Duodenal mucosa (tissue), 2 donors: Measurements from ENCODE around the gene CDC14A.
"Not testable (repeated sequence)": the region's sequence is repeated elsewhere in the genome, so short reads cannot be mapped to it uniquely, and the experiment has no call there.

ENCODE experiments used
- H3K27ac ChIP-seq: one replicate; pipeline ENCODE4 v1.7.0; 2013; ENCODE audit warnings: low read depth, low read length
- H3K27me3 ChIP-seq, 2 donors: one replicate each; pipeline ENCODE4 v1.7.0; 2013; ENCODE audit warnings: low read length in 2 of 2, control low read depth in 1 of 2; ENCODE audit not compliant: insufficient read depth in 2 of 2, control insufficient read depth in 1 of 2
- H3K36me3 ChIP-seq, 2 donors: one replicate each; pipeline ENCODE4 v1.7.0; 2013; ENCODE audit warnings: low read length in 2 of 2, control low read depth in 1 of 2; ENCODE audit not compliant: insufficient read depth in 2 of 2, control insufficient read depth in 1 of 2
- H3K4me1 ChIP-seq, 2 donors: one replicate each; pipeline ENCODE4 v1.7.0; 2013; ENCODE audit warnings: low read length in 2 of 2, control low read depth in 1 of 2; ENCODE audit not compliant: insufficient read depth in 2 of 2, control insufficient read depth in 1 of 2
- H3K4me3 ChIP-seq, 2 donors: one replicate each; pipeline ENCODE4 v1.7.0; 2013; ENCODE audit warnings: low read length in 2 of 2, low read depth in 1 of 2
- H3K9ac ChIP-seq, 2 donors: one replicate each; pipeline ENCODE4 v1.7.0; 2013; ENCODE audit warnings: low read length in 2 of 2, low read depth in 1 of 2
- H3K9me3 ChIP-seq, 2 donors: one replicate each; pipeline ENCODE4 v1.7.0; 2013; ENCODE audit warnings: low read length in 2 of 2, control low read depth in 1 of 2; ENCODE audit not compliant: control insufficient read depth in 1 of 2

CDC14A gene

GRCh38 chr1:100332331-100332730, 20.0 kb upstream of the CDC14A start:
- Histone ChIP-seq H3K4me3 (no peak overlapping the region), H3K27ac (no peak overlapping the region), H3K9ac (no peak overlapping the region), H3K36me3 (no peaks in the 10 kb centered on the region), H3K9me3 (no peaks in the 10 kb centered on the region), H3K27me3 (no peaks in the 10 kb centered on the region), H3K4me1 (no peaks in the 10 kb centered on the region)

GRCh38 chr1:100335436-100335835, 16.9 kb upstream of the CDC14A start:
- no peak overlapping the region for H3K27ac ChIP-seq
- no peaks in the 10 kb centered on the region for H3K36me3 ChIP-seq
- H3K4me3 ChIP-seq = no peak overlapping the region
- no peaks in the 10 kb centered on the region for H3K27me3 ChIP-seq
- H3K9ac ChIP-seq = no peak overlapping the region
- H3K4me1 ChIP-seq = no peaks in the 10 kb centered on the region
- no peaks in the 10 kb centered on the region for H3K9me3 ChIP-seq

- not testable (repeated sequence) for H3K4me1 ChIP-seq, H3K9me3 ChIP-seq, H3K27me3 ChIP-seq, H3K36me3 ChIP-seq, H3K9ac ChIP-seq, H3K4me3 ChIP-seq, H3K27ac ChIP-seq
Measured at GRCh38 chr1:100337878-100338277, 14.4 kb upstream of the CDC14A start.

GRCh38 chr1:100339735-100340134, 12.6 kb upstream of the CDC14A start:
- not testable (repeated sequence) for H3K4me1 ChIP-seq, H3K27me3 ChIP-seq, H3K4me3 ChIP-seq, H3K9ac ChIP-seq, H3K9me3 ChIP-seq, H3K36me3 ChIP-seq, H3K27ac ChIP-seq

GRCh38 chr1:100340494-100340893, 11.8 kb upstream of the CDC14A start:
- H3K27ac ChIP-seq = no peak overlapping the region
- H3K4me3 ChIP-seq = no peak overlapping the region
- H3K9me3 ChIP-seq = no peaks in the 10 kb centered on the region
- no peak overlapping the region for H3K9ac ChIP-seq
- peaks cover 0 to 4% of the 10 kb centered on the region in 2 donors for H3K4me1 ChIP-seq
- no peaks in the 10 kb centered on the region for H3K27me3 ChIP-seq
- no peaks in the 10 kb centered on the region for H3K36me3 ChIP-seq

GRCh38 chr1:100342348-100342747, 10.0 kb upstream of the CDC14A start:
- H3K4me3 ChIP-seq = no peak overlapping the region
- H3K36me3 ChIP-seq = no peaks in the 10 kb centered on the region
- no peaks in the 10 kb centered on the region for H3K9me3 ChIP-seq
- no peak overlapping the region for H3K9ac ChIP-seq
- H3K4me1 ChIP-seq = peaks cover 0 to 4% of the 10 kb centered on the region in 2 donors
- no peaks in the 10 kb centered on the region for H3K27me3 ChIP-seq
- no peak overlapping the region for H3K27ac ChIP-seq

- Histone ChIP-seq H3K9me3 (no peaks in the 10 kb centered on the region), H3K9ac (no peak overlapping the region), H3K4me1 (peaks cover 0 to 4% of the 10 kb centered on the region in 2 donors), H3K4me3 (no peak overlapping the region), H3K27ac (no peak overlapping the region), H3K36me3 (no peaks in the 10 kb centered on the region), H3K27me3 (no peaks in the 10 kb centered on the region)
Measured at GRCh38 chr1:100343897-100344296, 8.4 kb upstream of the CDC14A start.

GRCh38 chr1:100344774-100345173, 7.5 kb upstream of the CDC14A start:
- H3K4me3 ChIP-seq = no peak overlapping the region
- no peaks in the 10 kb centered on the region for H3K9me3 ChIP-seq
- H3K27ac ChIP-seq = no peak overlapping the region
- peaks cover 4% of the 10 kb centered on the region in 2 donors for H3K4me1 ChIP-seq
- H3K36me3 ChIP-seq = no peaks in the 10 kb centered on the region
- no peaks in the 10 kb centered on the region for H3K27me3 ChIP-seq
- no peak overlapping the region for H3K9ac ChIP-seq

- H3K4me1 ChIP-seq = peaks cover 9% of the 10 kb centered on the region in 2 donors
Measured at GRCh38 chr1:100346387-100346786, 5.9 kb upstream of the CDC14A start.

GRCh38 chr1:100347009-100347966, 5.0 kb upstream of the CDC14A start:
- Histone ChIP-seq H3K9me3 (no peaks in the 10 kb centered on the region), H3K4me1 (peaks cover 9% of the 10 kb centered on the region in 2 donors), H3K27me3 (no peaks in the 10 kb centered on the region), H3K36me3 (no peaks in the 10 kb centered on the region), H3K9ac (no peak overlapping the region), H3K27ac (no peak overlapping the region), H3K4me3 (no peak overlapping the region)

More at GRCh38 chr1:100346387-100346786, 5.9 kb upstream of the CDC14A start:
- Histone ChIP-seq H3K27ac (no peak overlapping the region), H3K9me3 (no peaks in the 10 kb centered on the region), H3K36me3 (no peaks in the 10 kb centered on the region), H3K27me3 (no peaks in the 10 kb centered on the region), H3K4me3 (no peak overlapping the region), H3K9ac (no peak overlapping the region)
